GM21737 (cell line): ENCODE data around the gene CNTROB.

Source experiments
- ATAC-seq: cut with Tn5 transposase; IDR thresholded peaks from one replicate; pipeline ENCODE4 v1.9.1; 2021; ENCODE audit warnings: mild to moderate bottlenecking, moderate library complexity; ENCODE audit not compliant: unreplicated experiment

CNTROB gene

GRCh38 chr17:7987112-7987893, 55.3 kb downstream of the CNTROB start:
- no peak for ATAC-seq

DNA sequence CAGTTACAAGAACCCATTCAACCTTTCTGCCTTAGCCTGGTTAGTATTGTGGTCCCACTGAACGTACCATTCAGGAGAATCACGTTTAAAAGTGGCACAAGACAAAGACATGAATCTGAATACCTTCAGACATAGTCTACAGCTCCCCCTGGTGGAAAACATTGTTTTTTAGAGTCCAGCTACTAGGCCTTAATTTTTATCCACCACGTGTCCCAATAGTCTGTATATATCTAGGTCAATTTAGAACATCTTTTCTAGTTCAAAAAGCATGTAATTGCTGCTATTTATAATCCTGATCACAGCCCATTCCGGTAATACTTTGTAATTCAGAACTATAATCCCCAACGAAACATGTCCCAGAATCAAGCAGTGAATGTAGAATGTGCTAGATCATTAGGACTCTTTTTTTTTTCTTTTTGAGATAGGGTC, 56.8 kb downstream of the CNTROB start:
- ATAC-seq, result no peak

GRCh38 chr17:7989781-7990655, 58.0 kb downstream of the CNTROB start:
- ATAC-seq, result peak; percentile 84

- no peak for ATAC-seq
These were observed 60.5 kb downstream of the CNTROB start for GRCh38 chr17:7992516-7992915.

DNA sequence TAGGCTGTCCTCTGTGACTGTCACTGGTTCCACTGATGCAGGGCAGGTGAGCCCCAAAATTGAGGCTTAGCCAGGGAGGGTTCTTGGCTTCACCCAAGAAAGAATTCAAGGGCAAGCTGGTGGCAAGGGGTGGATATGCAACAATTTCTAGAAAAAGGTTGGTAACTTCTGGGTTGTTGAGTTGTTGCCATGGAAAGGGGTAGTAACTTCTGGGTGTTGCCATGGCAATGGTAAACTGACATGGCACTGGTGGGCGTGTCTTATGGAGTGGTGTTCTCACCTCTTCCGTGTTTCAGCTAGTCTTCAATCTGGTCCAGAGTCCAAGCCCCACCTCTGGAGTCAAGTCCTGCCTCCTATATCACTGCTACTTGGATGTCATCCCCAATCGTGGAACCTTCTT, 60.9 kb downstream of the CNTROB start:
- no peak for ATAC-seq

- ATAC-seq, result no peak
These were observed 62.1 kb downstream of the CNTROB start for GRCh38 chr17:7993972-7994589.

GRCh38 chr17:7995724-7996123, 63.7 kb downstream of the CNTROB start:
- no peak for ATAC-seq

- no peak for ATAC-seq
These were observed 65.2 kb downstream of the CNTROB start for GRCh38 chr17:7997186-7997585.
